GM12875 (cell line): Measurements from ENCODE around the gene SLC49A4.

Experiments
- H3K4me3 ChIP-seq: one replicate; pipeline ENCODE4 v1.5.1; 2011; ENCODE audit warnings: low read depth, low read length, control low read depth
- TF ChIP-seq, protein P1 (sequence below): IDR thresholded peaks from 2 replicates; pipeline ENCODE4 v1.5.1; 2011; ENCODE audit warnings: low read depth, mild to moderate bottlenecking, control low read depth, inconsistent platforms, low read length, moderate library complexity, borderline replicate concordance; ENCODE audit not compliant: insufficient read depth

The SLC49A4 gene

GRCh38 chr3:122875547-122876127, 80.8 kb downstream of the SLC49A4 start:
- TF ChIP-seq, protein P1, sequence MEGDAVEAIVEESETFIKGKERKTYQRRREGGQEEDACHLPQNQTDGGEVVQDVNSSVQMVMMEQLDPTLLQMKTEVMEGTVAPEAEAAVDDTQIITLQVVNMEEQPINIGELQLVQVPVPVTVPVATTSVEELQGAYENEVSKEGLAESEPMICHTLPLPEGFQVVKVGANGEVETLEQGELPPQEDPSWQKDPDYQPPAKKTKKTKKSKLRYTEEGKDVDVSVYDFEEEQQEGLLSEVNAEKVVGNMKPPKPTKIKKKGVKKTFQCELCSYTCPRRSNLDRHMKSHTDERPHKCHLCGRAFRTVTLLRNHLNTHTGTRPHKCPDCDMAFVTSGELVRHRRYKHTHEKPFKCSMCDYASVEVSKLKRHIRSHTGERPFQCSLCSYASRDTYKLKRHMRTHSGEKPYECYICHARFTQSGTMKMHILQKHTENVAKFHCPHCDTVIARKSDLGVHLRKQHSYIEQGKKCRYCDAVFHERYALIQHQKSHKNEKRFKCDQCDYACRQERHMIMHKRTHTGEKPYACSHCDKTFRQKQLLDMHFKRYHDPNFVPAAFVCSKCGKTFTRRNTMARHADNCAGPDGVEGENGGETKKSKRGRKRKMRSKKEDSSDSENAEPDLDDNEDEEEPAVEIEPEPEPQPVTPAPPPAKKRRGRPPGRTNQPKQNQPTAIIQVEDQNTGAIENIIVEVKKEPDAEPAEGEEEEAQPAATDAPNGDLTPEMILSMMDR: no peak
- no peak overlapping the region for H3K4me3 ChIP-seq

DNA sequence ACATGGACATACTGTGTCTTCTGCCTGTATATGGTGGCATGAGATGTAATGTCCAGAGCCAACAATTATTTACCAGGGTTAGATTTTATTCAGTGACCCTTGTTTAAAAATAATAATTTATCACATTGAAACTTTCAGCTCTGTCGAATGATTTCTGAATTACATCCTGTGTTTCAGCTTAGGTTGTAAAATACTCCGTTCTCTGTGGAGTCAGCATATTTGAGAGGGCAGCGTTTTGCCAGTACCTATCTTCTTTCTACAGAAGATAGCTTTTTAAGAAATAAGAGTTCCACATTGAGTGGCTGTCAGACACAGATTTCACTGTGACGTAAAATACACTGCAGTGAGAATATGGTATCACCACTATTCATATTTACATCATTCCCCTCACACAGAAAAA, 85.3 kb downstream of the SLC49A4 start:
- no peak overlapping the region for H3K4me3 ChIP-seq
- TF ChIP-seq, protein P1: no peak

DNA sequence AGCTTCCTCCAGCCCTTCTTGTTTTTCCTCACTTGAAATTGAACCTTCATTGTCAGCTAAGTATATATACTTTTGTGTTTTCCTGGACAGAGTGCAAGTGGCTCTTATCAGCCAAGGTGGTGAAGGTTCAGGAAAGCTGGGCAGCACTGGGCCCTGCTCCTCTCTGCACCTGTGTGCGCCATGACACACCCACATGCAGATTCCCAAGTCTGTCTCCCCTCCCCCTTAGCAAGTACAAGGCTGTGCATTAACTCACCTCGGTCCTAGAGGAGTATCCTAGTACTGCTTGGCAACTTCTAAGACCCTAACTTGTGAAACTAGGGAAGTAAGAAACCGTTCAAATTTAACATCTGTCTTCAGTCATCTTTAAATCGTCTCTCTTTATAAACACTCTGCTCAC, 85.8 kb downstream of the SLC49A4 start:
- TF ChIP-seq, protein P1: no peak
- no peak overlapping the region for H3K4me3 ChIP-seq

DNA sequence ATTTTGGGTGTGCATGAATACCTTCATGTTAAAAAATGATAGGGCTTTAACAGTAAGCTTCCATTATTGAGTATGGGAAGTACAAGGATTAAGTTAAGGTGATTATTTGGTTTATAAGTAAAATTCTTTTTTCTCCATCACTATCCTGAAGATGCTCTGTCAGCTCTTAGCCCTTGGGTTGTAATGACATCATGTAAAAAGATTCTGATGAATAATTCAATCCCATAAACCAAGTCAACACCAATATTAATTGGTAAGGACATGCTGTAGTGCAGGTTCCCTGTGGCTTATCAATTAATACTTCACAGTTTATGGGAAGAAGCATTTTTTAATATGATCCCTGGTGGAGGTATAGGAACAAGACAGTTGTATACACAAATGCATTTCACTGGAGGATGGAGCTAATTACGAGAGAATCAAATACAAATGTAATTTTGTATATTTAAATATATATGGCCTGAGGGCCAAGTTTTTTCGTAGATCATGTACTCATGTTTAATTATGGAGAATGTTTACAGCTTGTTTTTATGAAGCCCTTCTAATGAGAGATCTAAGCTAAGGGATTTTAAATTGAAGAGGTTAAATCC, 87.6 kb downstream of the SLC49A4 start:
- no peak overlapping the region for H3K4me3 ChIP-seq
- TF ChIP-seq, protein P1: no peak

DNA sequence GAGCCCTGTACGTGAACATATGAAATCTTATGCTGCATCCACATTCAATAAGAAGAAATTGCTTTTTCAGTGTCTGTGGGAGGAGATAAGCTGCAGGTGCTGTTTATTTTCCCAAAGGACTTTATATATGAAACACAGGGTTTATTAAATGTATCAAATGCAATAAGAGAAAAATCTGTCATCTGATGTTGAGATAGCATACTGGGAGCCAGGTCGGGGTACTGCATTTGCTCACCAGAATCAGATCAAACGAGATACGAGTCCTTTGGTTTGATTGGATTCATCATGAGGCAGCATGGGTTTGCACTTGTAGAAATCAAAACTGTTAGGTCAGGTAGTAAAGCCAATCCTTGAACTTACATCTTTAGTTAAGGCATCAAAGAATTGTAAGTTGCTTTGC, 91.4 kb downstream of the SLC49A4 start:
- TF ChIP-seq, protein P1: no peak
- no peak overlapping the region for H3K4me3 ChIP-seq

- H3K4me3 ChIP-seq: no peak overlapping the region
- TF ChIP-seq, protein P1: no peak
Measured at GRCh38 chr3:122886946-122887345, 92.1 kb downstream of the SLC49A4 start.

GRCh38 chr3:122890077-122890719, 95.3 kb downstream of the SLC49A4 start:
- TF ChIP-seq, protein P1: no peak
- no peak overlapping the region for H3K4me3 ChIP-seq
